Left cardiac atrium (tissue), 4 donors: ENCODE measurements around the gene TMCC3. TPM values are rescaled to one million over a fixed set of nuclear protein-coding genes. Genes with fewer than 3 reads are reported as not detected.
"Not testable (repeated sequence)": the region's sequence is repeated elsewhere in the genome, so short reads cannot be mapped to it uniquely, and the experiment has no call there.

ENCODE experiments used
- ATAC-seq, 2 donors: fragments of 200-7000 bp; cut with Tn5 transposase; one replicate each; pipeline ENCODE4 v1.9.1; 2020; ENCODE audit warnings: mild to moderate bottlenecking in 2 of 2, moderate library complexity in 2 of 2
- DNase-seq: peaks from one replicate; pipeline ENCODE4 v3.0.0-alpha.2; 2020
- intact Hi-C, 2 donors: fragments of 100-400 bp; cut with DNase I; formaldehyde crosslinking; loops; one replicate each; pipeline versions ENCODE4 v1.14.1 to v1.15.1; 2022 to 2023
- long read RNA-seq: library from polyadenylated mRNA; unstranded; transcript quantifications from one replicate; pipeline ENCODE4 v2.0.0, GENCODE V29; 2021
- total RNA-seq, 2 donors: library from RNA; stranded (reverse); fragmentation: NEBNext Ultra II Directional; extraction: Animal tissue kit (Norgen Biotek cat#: 25700); gene quantifications; one replicate each; pipeline ENCODE4 v1.2.1, GENCODE V29; 2021
- donor health status: DM: no; HTN: yes; CAD: no.
- donor health status: DM: no; HTN: yes; CAD: no; lungs with severe emphysema.
- donor health status: DM: yes; HTN: yes; CAD: no.
- donor health status: Dilated cardiomyopathy.

The TMCC3 gene, protein sequence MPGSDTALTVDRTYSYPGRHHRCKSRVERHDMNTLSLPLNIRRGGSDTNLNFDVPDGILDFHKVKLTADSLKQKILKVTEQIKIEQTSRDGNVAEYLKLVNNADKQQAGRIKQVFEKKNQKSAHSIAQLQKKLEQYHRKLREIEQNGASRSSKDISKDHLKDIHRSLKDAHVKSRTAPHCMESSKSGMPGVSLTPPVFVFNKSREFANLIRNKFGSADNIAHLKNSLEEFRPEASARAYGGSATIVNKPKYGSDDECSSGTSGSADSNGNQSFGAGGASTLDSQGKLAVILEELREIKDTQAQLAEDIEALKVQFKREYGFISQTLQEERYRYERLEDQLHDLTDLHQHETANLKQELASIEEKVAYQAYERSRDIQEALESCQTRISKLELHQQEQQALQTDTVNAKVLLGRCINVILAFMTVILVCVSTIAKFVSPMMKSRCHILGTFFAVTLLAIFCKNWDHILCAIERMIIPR
- 1 to 10 TPM; 4.9 to 5.7 TPM for total RNA-seq
- long read RNA-seq, full-length matches to known transcripts: 2 of 4 reads
- long read RNA-seq, partial matches to known transcripts: 2 of 4 reads
- long read RNA-seq, other reads (novel, unspliced or antisense): 0 of 4 reads

GRCh38 chr12:94650143-94651056 lies at the start of gene TMCC3:
TSS of gene TMCC3 (minus strand) at chr12:94650557. CDS start at chr12:94650430, 127 bp downstream.
- ATAC-seq (peak; percentile 92), DNase-seq (peak; percentile 67)
- intact Hi-C loops: no loop called here

DNA sequence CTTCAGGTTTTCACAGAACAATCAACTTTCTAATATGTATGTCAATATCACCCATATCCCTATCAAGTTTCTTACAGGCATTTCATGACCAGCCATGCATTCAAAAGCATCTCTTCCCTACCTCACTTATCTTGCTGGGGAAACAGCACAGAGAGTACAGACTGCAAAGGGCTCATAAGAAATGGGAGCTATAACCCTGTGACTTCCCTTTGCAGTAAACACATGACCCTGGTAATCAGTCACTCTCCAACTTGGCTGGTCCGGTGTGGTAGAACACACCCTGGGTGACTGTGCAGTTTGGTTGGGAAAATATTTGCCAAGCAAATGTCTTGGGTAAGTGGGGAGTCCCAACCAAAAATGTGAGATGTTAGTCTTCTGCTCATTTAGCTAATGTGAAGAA lies 49.4 kb upstream of the TMCC3 start:
- no peak for ATAC-seq
- intact Hi-C loops: no loop called here
- no peak for DNase-seq

- DNase-seq (no peak), ATAC-seq (no peak)
- intact Hi-C loops: no loop called here
These were observed 48.2 kb upstream of the TMCC3 start for GRCh38 chr12:94698578-94698977.

DNA sequence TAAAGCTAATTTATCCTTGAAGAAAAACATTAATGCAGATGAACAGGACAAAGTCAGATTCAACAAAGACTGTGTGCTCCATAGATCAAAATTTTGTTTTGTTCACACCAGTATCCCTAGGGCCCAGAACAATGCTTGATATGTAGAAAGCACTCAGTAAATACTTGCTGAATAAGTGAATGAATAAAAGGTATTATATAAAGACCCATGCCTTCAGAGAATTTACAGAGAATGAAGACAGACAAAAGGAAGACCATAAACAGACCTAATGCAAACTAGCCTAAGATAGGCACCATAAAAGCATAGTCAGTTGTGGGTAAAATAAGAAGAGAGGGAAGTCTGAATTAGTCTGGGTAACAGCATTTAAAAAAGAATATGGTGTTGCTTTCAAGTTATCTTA lies 47.3 kb upstream of the TMCC3 start:
- DNase-seq (no peak), ATAC-seq (no peak)
- intact Hi-C loops: no loop called here

DNA sequence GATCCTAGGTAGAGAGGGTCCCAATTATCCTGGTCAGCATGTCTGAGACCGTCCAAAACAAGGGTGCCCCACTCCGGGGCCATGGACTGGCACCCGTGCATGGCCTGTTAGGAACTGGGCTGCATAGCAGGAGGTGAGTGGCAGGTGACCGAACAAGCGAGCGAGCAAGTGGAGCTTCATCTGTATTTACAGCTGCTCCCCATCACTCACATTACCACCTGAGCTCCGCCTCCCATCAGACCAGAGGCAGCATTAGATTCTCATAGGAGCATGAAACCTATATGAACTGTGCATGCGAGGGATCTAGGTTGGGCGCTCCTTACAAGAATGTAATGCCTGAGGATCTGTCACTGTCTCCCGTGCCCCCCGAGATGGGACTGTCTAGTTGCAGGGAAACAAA lies 44.4 kb upstream of the TMCC3 start:
- intact Hi-C loops: no loop called here
- DNase-seq (no peak), ATAC-seq (no peak)

GRCh38 chr12:94692826-94693225 lies 42.5 kb upstream of the TMCC3 start:
- DNase-seq, intact Hi-C loops, ATAC-seq: not testable (repeated sequence)

DNA sequence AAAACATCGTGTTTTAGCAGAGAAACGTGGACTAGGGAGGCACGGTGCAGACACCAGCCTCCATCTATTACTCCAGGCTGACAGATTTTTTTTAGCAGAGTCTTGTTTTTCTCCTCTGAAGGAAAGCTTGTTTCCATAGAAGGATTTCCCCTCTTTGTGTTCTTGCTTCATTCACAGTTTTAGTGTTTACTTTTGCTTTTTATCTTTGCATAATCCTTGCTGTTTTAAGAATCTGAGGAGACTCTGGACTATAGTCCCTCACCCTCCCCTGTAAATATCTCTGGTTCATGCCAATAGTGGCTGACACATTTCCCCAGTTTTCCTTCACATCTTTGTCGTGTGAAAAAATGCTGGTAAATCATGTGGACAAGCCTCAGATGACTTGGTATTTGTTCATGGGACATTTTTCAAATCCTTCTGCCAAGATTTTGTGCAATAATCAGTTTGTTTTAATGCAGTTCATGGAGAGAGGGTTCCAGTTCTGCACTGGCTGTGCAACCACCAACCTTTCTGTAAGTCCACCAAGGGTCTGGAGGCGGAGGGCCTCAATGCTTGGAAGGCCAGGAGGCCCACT lies 39.9 kb upstream of the TMCC3 start:
- DNase-seq (no peak), ATAC-seq (peak; percentile 55 to 64)

GRCh38 chr12:94689646-94690036 lies 39.3 kb upstream of the TMCC3 start:
- no peak for DNase-seq
- intact Hi-C loops: no loop called here
- ATAC-seq: peak; percentile 54 to 56

More for the DNA sequence above, 39.9 kb upstream of the TMCC3 start:
- intact Hi-C loops: no loop called here

DNA sequence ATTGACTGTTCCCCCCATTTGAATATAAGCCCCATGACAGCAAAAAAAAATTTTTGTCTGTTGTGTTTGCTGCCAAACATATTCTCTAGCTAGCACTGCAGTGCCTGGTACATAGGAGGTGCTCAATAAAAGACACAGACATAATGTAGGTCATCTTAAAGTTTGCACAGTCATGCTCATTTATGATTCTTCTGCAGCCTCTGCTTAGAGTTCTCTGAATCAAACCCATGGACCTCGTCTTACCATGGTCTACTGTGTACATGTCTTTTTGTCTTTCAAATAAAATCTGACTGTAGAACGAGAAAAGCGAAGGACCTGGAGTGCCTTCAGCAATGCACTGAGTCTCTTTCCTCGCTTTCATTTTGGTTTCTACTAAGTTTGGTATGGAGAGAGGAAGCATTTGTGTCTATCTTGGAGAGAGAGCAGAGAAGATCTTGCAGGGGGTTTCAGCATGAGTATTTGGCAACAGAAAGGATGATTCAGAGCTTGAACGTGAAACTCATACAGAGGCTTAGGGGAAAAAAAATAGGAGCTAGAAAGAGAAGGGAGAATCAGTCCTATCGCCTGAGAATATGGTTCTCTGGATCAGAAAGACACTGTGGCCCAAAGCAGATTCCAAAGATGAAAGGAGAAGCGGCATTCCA lies 38.8 kb upstream of the TMCC3 start:
- DNase-seq: no peak
- intact Hi-C loops: no loop called here
- ATAC-seq: peak; percentile 39 to 83

GRCh38 chr12:94687891-94688290 lies 37.5 kb upstream of the TMCC3 start:
- no peak for ATAC-seq
- intact Hi-C loops: no loop called here
- DNase-seq: no peak

- DNase-seq (no peak), ATAC-seq (no peak)
- intact Hi-C loops: no loop called here
These were observed 36.7 kb upstream of the TMCC3 start for GRCh38 chr12:94686834-94687628.

- intact Hi-C loops: no loop called here
- no peak for DNase-seq
- no peak for ATAC-seq
These were observed 34.2 kb upstream of the TMCC3 start for GRCh38 chr12:94684416-94685142.

DNA sequence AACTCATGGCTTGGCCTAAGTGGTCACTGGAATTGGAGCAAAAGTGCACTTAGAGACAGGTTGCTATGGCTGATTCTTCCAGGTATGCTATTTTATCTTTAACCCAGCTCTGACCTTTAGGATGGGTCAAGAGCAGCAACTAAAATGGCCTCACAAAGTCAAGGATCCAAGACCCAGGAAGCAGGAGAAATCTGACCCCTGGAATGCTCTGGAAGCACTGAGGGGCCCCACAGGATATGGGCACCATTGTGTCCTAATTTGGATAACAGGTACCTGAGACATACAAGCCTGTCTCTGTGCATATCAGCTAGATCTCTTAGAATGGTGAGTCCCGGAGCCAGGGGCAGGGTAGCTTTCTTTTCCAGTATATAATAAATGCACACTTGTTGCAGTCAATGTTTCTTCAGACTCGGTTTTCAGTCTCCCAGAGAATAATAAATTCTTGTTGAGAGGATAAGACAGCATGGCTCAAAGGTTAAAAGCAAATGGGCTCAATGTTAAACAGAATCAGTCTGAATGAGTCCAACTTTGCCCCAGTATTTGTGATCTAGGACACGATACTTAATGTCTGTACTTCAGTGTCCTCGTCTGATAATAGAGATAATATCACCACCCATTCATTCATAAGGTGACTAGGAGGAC lies 29.3 kb upstream of the TMCC3 start:
- DNase-seq: no peak
- ATAC-seq: no peak
- intact Hi-C loops: no loop called here

GRCh38 chr12:94678849-94679248 lies 28.5 kb upstream of the TMCC3 start:
- ATAC-seq (no peak), DNase-seq (no peak)
- intact Hi-C loops: no loop called here

- no peak for ATAC-seq
- DNase-seq: no peak
- intact Hi-C loops: no loop called here
These were observed 28.0 kb upstream of the TMCC3 start for GRCh38 chr12:94678379-94678778.

GRCh38 chr12:94677778-94678177 lies 27.4 kb upstream of the TMCC3 start:
- ATAC-seq (no peak), DNase-seq (no peak)
- intact Hi-C loops: no loop called here

GRCh38 chr12:94676922-94677321 lies 26.6 kb upstream of the TMCC3 start:
- ATAC-seq: no peak
- intact Hi-C loops: no loop called here
- DNase-seq: no peak
